HFFc6 (cell line): ENCODE results near the gene NFIA. TPM values are rescaled to one million over a fixed set of nuclear protein-coding genes. Genes with fewer than 3 reads are reported as not detected.

Experiments
- DNase-seq: peaks from one replicate; pipeline ENCODE4 v3.0.0-alpha.2; 2018
- H3K27ac Mint-ChIP-seq: 2 replicates; pipeline ENCODE4 v1.8.0; 2020; ENCODE audit warnings: mild to moderate bottlenecking, mixed read lengths
- H3K27me3 Mint-ChIP-seq: 2 replicates; pipeline ENCODE4 v1.8.0; 2021; ENCODE audit warnings: mild to moderate bottlenecking, moderate library complexity, mixed read lengths; ENCODE audit not compliant: insufficient read depth
- H3K36me3 Mint-ChIP-seq: 2 replicates; pipeline ENCODE4 v1.8.0; 2021; ENCODE audit warnings: low read depth, mixed read lengths
- H3K4me1 Mint-ChIP-seq: 2 replicates; pipeline ENCODE4 v1.8.0; 2020; ENCODE audit warnings: low read depth, mixed read lengths
- H3K4me3 Mint-ChIP-seq: 2 replicates; pipeline ENCODE4 v1.8.0; 2020; ENCODE audit warnings: mild to moderate bottlenecking, moderate library complexity, mixed read lengths
- H3K9me3 Mint-ChIP-seq: 2 replicates; pipeline ENCODE4 v1.8.0; 2020; ENCODE audit warnings: mild to moderate bottlenecking, mixed read lengths
- total RNA-seq, 6 experiments: library from RNA; stranded (reverse); fragmentation: NEBNext Ultra II Directional; extraction: Animal tissue kit (Norgen Biotek cat#: 25700); gene quantifications; 2 replicates in 1 of 6; 3 replicates in 5 of 6; pipeline ENCODE4 v1.2.3, GENCODE V29; 2021
- TF ChIP-seq, protein P1 (sequence below): fragments of 200-600 bp; sonication (generic); IDR thresholded peaks from 2 replicates; pipeline ENCODE4 v1.5.0; 2021; ENCODE audit warnings: antibody characterized with exemption, mild to moderate bottlenecking

The NFIA gene
- total RNA-seq, 6 experiments from 2014 or later, result 8.5 to 11.3 (median 10.4) TPM

DNA sequence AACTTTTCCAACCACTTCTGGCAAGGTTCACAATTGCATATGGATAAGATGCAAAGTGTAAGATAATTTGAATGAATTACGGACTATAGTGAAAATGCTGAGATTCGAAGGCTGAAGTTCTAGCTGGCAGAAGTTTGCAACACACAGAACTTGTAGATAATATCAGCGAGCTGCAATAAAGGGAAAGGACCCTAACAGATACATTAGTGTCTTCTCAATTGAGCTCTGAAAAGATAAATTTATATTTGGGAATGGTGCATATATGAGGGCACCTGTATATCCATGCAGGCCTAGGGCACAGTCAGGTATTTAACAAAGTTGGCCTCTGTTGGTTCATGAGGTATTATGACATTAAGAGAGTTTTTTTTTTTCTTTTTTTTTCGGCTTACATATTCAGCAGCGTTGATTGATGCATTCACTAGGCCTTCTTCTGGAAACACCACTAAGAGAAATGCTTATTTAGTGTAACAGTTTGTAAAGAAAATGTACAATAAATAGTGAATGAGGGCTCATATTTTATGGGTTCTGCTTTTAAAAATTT, 2.2 kb downstream of the NFIA start:
- no peak for DNase-seq
- H3K36me3 Mint-ChIP-seq, result 0 out of 2 replicates have a peak, but pooled peaks cover 12% of the 10 kb centered on the region
- peaks cover 37% of the 10 kb centered on the region for H3K4me1 Mint-ChIP-seq
- H3K9me3 Mint-ChIP-seq, result no peaks in the 10 kb centered on the region
- peak overlapping the region; percentile 95 for H3K4me3 Mint-ChIP-seq
- TF ChIP-seq, protein P1, sequence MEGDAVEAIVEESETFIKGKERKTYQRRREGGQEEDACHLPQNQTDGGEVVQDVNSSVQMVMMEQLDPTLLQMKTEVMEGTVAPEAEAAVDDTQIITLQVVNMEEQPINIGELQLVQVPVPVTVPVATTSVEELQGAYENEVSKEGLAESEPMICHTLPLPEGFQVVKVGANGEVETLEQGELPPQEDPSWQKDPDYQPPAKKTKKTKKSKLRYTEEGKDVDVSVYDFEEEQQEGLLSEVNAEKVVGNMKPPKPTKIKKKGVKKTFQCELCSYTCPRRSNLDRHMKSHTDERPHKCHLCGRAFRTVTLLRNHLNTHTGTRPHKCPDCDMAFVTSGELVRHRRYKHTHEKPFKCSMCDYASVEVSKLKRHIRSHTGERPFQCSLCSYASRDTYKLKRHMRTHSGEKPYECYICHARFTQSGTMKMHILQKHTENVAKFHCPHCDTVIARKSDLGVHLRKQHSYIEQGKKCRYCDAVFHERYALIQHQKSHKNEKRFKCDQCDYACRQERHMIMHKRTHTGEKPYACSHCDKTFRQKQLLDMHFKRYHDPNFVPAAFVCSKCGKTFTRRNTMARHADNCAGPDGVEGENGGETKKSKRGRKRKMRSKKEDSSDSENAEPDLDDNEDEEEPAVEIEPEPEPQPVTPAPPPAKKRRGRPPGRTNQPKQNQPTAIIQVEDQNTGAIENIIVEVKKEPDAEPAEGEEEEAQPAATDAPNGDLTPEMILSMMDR, result no peak
- H3K27me3 Mint-ChIP-seq, result peaks cover 2% of the 10 kb centered on the region; the same call in 1 of the 2 replicates
- peak overlapping the region; percentile 92 for H3K27ac Mint-ChIP-seq

DNA sequence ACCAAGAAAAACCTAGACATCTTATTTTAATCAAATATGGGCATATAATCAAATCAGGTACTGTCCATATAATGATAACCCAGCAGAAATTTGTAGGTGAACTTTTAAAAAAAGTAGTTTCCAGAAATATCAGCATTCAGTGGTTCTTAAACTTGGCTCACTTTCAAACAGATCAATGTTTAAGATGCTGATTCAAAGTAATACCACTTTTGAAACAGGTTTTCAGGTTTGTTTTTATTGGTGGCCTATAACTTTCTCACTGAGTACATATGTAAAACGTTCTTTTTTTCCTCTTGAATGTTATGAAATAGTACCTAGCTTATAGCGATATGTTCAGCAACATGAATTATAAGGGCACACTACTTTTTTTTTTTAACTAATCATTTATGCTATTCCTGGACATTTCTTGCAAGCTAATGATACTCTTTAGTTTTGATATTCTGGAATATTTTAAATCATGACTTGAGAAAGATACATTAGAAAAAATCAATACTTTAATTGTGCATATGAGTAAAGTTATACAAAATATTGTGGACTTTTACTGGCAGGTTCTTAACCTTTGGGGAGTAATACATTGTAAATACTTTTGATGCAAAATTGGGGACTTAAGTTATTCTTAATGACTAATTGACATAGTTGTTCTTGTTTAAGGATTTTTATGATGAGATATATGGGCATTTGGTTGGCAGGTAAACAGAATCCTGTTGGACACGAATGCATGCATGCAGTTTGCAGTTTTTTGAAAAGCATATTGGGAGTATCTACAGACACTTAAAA, 3.0 kb downstream of the NFIA start:
- H3K4me3 Mint-ChIP-seq, result no peak overlapping the region
- DNase-seq, result no peak
- 0 out of 2 replicates have a peak, but pooled peaks cover 12% of the 10 kb centered on the region for H3K36me3 Mint-ChIP-seq
- H3K4me1 Mint-ChIP-seq, result peaks cover 28% of the 10 kb centered on the region
- TF ChIP-seq, protein P1, result no peak
- H3K27ac Mint-ChIP-seq, result no peak overlapping the region
- H3K9me3 Mint-ChIP-seq, result no peaks in the 10 kb centered on the region
- H3K27me3 Mint-ChIP-seq, result peaks cover 2% of the 10 kb centered on the region; the same call in 1 of the 2 replicates

DNA sequence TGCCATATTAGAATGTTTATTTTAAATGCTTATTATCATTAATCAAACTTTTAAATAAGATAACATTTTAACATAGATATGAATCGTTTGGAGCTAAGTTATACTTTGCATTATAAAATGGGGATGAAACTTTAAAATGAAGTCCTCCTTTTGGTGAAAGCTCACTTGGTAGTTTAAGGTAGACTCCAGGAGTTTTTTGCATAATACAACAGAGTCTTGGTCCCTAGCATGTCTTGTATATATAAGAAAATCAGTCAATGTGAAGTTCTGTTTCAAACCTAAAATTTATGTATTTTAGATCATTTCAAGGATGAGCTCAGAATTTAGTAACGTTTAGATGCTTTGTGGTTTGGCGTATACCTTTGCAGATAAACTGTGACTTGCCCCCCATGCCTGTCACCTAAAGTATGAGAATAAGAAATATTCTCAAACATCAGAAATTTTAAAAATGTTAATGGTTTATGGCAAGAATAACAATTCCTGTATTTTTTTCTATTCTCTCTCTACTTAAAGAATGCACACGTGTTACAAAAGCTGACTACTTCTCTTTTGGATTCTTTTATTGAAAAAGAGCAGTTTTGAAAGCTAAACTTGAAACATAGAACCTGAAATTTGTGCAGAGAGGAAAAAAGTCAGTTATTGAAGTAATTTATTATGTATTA, 3.8 kb downstream of the NFIA start:
- Mint-ChIP-seq H3K27me3 (peaks cover 2% of the 10 kb centered on the region; the same call in 1 of the 2 replicates), H3K9me3 (no peaks in the 10 kb centered on the region), H3K27ac (no peak overlapping the region), H3K36me3 (0 out of 2 replicates have a peak, but pooled peaks cover 15% of the 10 kb centered on the region), H3K4me3 (no peak overlapping the region), H3K4me1 (peaks cover 21% of the 10 kb centered on the region)
- TF ChIP-seq, protein P1, result no peak
- DNase-seq, result no peak

DNA sequence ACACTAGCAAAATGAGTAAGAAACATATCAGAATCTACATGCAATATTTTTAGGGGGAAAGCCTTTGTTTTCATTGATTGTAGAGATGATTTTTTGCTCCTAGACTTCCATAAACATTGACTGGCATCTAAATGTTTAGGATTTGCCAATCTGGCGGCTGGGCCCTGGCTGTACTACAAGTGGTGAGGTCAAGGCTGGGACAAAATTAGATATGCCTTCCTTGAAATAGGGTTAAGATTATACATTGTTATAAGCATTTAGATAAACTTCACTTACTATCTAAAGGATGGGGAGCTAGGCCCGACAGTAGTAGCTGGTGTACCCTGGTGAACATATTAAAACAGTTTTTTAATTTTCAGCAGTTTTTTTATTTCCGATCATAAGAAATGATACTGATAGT, 5.2 kb downstream of the NFIA start:
- Mint-ChIP-seq H3K4me1 (peaks cover 14% of the 10 kb centered on the region), H3K27ac (no peak overlapping the region), H3K36me3 (0 out of 2 replicates have a peak, but pooled peaks cover 16% of the 10 kb centered on the region), H3K4me3 (no peak overlapping the region), H3K9me3 (no peaks in the 10 kb centered on the region), H3K27me3 (no peaks in the 10 kb centered on the region)
- TF ChIP-seq, protein P1, result no peak
- no peak for DNase-seq

DNA sequence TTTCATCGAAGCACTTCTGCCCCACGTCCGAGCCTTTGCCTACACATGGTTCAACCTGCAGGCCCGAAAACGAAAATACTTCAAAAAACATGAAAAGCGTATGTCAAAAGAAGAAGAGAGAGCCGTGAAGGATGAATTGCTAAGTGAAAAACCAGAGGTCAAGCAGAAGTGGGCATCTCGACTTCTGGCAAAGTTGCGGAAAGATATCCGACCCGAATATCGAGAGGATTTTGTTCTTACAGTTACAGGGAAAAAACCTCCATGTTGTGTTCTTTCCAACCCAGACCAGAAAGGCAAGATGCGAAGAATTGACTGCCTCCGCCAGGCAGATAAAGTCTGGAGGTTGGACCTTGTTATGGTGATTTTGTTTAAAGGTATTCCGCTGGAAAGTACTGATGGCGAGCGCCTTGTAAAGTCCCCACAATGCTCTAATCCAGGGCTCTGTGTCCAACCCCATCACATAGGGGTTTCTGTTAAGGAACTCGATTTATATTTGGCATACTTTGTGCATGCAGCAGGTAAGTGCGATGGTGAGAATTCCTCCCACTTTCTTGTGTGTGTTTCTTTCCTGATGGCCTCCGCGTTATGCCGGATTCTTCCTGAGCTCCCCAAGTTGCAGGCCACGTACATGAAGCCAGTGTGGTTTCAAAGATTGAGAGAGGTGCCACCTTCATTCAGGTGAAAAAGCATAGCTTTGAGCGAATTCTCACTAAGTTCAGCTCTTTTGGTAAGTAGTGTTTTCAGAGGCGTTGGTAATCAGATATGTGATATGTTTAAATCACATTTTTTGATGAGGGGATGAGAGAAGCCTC, 6.0 kb downstream of the NFIA start:
- Mint-ChIP-seq H3K27me3 (no peaks in the 10 kb centered on the region), H3K9me3 (no peaks in the 10 kb centered on the region), H3K27ac (no peak overlapping the region), H3K36me3 (0 out of 2 replicates have a peak, but pooled peaks cover 16% of the 10 kb centered on the region), H3K4me1 (peaks cover 15% of the 10 kb centered on the region), H3K4me3 (no peak overlapping the region)
- TF ChIP-seq, protein P1, result no peak
- no peak for DNase-seq
